GM18873 (cell line): ENCODE results near the gene BMP7.
"Not testable (repeated sequence)": the region's sequence is repeated elsewhere in the genome, so short reads cannot be mapped to it uniquely, and the experiment has no call there.

Experiments
- ATAC-seq: cut with Tn5 transposase; IDR thresholded peaks from one replicate; pipeline ENCODE4 v1.9.1; 2021; ENCODE audit warnings: mild to moderate bottlenecking, moderate library complexity, moderate number of reproducible peaks; ENCODE audit not compliant: unreplicated experiment, low FRiP score

The BMP7 gene

DNA sequence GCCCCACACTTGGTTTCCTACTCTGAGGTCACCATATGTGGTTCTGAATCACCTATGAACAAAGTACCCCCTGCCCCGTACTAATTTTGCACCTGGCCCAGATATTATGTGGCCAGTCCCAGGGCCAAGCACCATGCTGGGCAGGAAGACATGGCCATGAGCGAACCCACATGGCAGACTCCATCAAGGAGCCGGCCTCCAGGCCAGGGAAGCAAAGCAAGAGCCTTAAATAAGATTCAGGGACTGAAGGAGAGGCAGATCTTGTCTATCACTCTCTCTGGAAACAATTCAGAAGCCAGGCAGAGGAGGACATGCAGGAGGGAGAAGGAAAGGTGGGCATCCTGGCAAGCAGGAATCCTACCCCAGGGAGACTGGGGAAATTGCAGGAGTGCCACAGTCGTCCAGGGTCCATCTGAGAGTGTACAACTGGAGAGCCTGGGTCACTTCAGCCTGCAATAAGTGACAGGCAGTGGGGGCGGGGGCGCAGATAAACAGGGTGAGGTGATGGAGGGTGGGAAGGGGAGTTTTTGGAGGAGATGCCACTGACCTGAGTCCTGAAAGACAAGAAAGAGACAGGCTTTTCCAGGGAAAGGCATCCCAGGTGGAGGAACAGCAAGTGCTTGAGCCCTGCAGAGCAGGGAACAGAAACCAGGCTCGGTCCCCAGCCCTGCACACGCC, 2.1 kb upstream of the BMP7 start:
- no peak for ATAC-seq

DNA sequence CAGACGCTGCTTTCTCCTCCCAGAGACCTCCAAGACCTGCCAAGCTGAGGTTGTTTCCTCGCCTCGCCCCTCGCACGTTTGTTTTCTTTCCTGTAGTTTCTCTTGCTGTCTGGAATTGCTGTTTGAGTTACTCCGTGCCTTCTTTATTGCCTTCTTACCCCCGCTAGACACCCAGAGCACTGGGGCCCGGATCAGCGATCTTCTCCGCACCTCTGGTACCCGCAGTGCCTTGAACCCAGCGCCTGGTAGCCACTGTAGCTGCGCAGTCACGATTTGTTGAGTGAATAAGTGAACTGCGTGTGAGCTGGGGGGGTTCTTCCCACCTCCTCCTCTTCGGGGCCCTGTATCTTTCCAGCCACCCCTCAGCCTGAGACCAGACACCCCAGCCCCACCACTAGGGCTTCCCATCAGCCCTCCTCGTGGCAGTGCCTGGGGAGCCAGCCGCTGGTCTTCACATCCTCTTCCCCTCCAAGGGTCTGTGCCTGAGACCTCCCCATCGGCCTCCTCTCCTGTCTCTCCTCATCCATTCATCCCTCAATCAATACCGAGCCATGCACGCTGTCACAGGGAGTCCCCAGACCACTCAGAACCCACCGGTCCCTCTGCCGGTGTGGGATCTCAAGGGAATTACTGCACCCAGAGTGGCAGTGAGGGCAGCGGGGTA, 849 bp upstream of the BMP7 start:
- ATAC-seq, result no peak

- ATAC-seq, result no peak
Observed at GRCh38 chr20:57265997-57266290, 497 bp downstream of the BMP7 start.

GRCh38 chr20:57265336-57265996, 975 bp downstream of the BMP7 start:
- no peak for ATAC-seq

DNA sequence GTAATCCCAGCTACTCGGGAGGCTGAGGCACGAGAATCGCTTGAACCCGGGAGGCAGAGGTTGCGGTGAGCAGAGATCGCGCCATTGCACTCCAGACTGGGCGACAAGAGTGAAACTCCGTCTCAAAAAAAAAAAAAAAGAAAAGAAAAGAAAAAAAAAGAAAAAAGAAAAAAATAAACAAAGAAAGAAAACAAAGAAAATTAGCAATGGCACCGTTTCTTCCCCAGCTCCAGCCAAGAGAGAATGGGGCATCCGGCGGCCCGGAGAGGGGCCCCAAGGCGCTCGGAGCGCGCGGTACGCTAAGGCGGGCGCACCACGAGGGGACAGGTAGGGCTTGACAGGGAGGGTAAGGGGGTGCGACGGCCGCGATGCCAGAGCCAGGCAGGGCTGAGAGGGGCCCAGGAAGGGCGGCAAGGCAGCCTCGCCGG, 1.5 kb downstream of the BMP7 start:
- ATAC-seq, result not testable (repeated sequence)

DNA sequence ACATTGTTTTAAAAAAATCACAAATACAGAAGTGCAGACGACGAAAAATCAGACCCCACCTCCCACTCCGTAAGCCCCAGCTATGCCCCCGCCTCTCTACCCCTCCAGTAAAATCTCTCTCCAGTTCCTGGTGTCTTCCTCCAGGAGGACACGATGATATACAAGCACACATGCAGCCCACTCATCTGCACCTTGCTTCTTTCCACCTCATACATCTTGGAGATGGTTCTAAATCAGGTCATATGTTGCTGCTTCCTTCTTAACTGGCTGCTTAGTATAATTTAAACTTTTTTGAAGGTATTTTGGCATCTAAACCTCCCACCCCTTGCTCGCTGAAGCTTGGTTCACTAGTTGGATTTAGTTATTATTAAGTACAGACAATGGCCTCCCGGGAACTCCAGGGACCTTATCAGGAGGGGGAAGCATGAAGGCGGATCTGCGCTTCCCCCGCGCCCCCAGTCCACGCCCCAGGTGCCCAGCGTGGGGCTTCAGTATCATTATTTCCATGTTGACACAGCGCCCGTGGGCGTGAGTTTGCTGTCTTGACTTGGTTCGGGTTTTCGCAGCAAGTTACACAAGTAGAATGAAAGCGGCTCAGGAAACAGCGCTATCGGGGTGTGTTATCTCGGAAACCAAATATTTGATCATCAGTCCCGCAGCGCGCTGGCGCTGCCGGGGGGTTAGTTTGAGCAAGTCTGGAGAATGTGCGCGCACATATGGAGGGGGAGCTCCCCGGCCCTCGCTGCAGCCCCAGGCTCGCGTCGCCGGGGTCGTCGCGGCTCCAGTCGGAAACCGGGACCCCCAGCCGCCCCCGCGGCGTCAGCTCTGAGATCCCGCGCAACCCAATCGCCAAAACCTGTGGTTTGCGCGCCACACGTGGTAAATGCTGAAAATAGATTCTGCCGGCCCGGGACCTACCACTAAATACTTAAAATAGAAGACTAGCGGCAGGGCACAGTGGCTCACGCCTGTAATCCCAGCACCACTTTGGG, 2.3 kb downstream of the BMP7 start:
- no peak for ATAC-seq

GRCh38 chr20:57262784-57263609, 3.4 kb downstream of the BMP7 start:
- no peak for ATAC-seq

GRCh38 chr20:57262301-57262700, 4.1 kb downstream of the BMP7 start:
- no peak for ATAC-seq

DNA sequence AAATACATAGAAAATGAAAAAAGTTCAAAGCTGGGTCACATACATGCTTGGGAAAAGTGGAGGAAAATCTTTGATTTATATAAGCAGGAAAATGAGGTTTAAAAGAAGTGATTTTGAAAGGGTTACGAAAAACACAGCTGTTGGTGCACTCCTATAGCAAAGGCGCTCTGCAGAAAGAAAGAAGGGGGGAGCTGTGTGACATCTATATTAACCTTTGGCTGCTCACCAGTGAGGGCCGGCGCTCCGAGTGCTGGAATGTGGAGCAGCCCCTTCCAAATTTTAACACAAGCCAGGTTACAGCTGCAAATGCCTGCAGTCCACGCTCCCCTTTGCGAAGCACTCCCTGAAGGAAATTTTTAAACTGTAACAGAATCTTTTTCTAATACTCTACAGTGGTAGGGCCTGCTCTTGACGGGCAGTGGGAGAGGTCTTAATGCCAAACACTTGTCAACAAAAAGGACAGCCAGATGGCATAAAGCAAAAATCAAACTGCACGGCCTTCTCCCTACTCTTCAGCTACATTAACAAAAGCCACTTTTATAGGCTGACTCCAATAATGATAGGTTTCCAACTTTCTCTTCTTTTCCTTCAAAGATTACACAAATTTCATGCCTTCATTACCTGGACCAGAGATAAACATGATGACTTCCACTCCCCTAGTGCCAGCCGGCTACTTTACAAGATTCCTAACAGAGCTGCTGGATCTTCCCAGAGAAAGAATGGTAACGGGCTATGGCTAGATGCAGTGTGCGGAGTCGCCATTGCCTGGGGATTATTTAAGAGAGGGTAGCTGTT, 4.8 kb downstream of the BMP7 start:
- no peak for ATAC-seq

GRCh38 chr20:57260934-57261333, 5.5 kb downstream of the BMP7 start:
- no peak for ATAC-seq

DNA sequence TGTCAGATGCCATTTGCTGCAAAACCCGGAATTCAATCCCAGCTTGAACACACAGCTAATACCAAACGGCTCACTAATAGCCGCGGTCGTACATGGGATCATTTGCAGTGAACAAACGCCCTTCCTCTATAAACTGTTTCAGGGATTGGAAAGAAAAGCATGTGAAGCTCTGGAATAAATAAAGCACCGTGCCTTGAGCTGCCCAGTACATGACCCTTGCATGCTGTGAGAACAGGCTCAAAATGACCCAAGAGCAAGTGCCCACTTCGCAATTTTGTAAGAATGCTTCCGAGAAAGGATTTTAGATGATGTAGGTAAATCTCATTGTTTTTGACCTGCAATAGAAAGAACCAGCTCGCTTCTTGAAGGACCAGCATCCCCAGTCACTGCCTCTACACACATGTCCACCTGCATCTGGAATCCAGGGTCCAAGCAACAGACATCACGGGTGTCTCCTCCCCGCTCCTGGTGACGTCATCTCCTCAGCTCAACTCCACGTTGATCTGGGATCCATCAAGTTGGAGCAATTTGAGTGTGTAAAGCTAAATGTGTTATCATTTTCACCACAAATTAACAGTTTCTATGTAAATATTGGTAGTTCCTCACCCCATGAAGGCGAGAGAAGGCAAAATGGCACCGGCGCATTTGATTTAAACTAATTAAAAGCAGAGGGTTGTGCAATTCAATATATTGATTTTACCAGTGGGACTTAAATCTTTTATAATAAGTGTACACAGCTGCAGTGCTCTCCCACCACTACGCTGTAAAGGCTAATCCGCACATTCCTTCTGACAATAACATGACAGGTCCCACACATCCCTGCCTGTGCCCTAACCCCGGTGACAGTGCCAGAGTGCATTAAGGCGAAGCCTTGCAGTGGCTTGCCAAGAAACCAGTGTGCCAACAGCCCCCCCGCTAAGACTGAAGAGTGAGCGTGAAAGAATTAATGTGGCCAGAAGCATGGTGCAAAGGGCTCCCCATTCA, 6.2 kb downstream of the BMP7 start:
- ATAC-seq, result no peak

DNA sequence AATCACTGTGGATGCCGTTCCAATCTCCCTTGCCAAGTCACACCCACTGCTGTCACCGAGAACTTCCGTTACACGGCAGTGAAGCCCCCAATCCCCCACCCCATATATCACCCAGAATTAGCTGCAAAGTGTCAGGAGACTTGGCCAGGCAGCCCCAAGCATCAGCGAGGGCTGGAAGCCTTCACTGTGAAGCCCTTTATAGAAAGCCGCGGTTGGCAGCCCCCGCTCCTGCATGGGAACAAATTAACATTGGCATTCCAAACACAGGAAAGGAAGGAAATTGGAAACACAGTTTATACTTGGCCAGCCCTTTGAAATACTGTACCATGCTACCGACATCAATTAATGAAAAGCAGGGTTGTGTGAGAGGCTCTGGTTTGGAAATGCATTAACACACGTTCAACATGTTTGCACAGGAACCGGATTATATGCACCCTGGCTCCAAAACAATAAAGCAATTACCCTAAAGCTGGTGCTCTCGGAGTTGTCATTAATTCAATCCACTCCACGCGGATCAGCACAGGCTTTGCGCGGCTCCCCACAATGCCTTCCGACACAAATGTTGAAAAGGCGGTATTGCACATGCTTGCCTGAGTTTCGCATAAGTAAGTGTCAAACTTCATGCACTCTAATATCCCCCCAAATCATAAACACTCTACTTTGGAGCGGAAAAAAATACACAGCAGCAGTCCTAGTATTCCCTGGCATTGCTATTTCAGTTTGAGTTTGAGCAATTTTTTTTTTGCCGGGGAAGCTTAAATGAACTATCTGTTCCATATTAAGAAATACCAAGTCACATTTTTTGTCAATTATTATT, 7.1 kb downstream of the BMP7 start:
- ATAC-seq, result no peak

GRCh38 chr20:57257701-57258453, 8.6 kb downstream of the BMP7 start:
- ATAC-seq, result no peak

DNA sequence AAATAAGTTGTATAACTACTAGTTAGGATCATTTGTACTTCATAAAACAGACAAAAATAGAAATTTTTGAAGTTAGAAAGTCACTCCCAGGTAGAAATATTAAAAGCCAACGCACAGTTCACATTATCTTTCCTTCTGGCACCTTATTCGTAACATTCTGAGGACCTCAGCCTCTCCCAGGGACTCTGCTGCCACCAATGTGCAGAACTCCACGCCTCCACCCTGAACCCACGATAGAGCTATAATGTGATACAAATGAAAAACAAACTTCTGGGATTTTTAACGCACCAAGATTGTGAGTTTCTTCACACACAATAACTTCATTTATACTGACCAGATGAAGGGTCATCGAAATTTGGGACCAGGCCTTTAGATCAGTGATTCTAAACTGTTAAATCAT, 9.5 kb downstream of the BMP7 start:
- ATAC-seq, result no peak

DNA sequence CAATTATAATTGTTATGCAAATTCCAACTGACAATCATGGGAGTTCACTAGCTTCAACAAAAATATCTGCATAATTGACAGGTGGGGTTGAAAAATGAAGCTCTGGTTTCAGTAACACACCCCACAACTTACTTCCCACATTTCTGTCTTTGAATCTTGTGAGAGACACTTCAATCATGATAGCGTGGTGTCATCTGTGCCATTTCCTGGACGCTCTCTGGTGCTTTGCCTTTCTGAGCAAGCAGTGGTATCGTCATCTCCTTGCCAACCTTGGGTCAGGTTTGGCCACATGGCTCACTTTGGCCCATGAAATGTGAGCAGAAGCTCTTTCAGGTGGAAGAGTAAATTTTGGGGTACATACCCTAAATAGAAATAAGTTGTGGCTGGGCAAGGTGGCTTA, 10.2 kb downstream of the BMP7 start:
- no peak for ATAC-seq

- no peak for ATAC-seq
Observed at GRCh38 chr20:57255183-57255582, 11.3 kb downstream of the BMP7 start.
